HCT116 (cell line): ENCODE results near the gene GPR17. TPM values are rescaled to one million over a fixed set of nuclear protein-coding genes. Genes with fewer than 3 reads are reported as not detected.

Source experiments
- ATAC-seq: fragments of 200-7000 bp; cut with Tn5 transposase; 2 replicates; pipeline ENCODE4 v1.9.1; 2020; ENCODE audit warnings: mild to moderate bottlenecking, moderate library complexity
- BruUV-seq: library from RNA; stranded (reverse); fragments of 400-500 nt; replicated peaks from 2 replicates; lab custom pipeline; 2021; lab: Mats Ljungman, UMichigan
- CTCF ChIA-PET: fragments of 300-600 bp; sonication (Branson Sonifier 250); formaldehyde crosslinking; loops from one replicate; lab custom pipeline; 2021; ENCODE audit warnings: antibody characterized with exemption; lab: Charles Lee
- POLR2A ChIA-PET: fragments of 300-600, 350-600 bp; sonication (Branson Sonifier 250); formaldehyde crosslinking; loops from one replicate; lab custom pipeline; 2021; ENCODE audit warnings: antibody characterized with exemption; lab: Charles Lee
- RAD21 ChIA-PET, 2 experiments: fragments of 300-600 bp; sonication (Branson Sonifier 250); formaldehyde crosslinking; loops; one replicate each; lab custom pipeline; 2023; ENCODE audit warnings: low total read pairs in 2 of 2; ENCODE audit not compliant: uncharacterized antibody in 2 of 2, unreplicated experiment in 2 of 2, low non-redundant PET in 1 of 2; lab: Charles Lee
- DNase-seq: peaks from one replicate; pipeline ENCODE4 v3.0.0-alpha.2; 2010; ENCODE audit warnings: low read depth, low spot score
- H2AFZ ChIP-seq: fragments of 200-600 bp; shearing (Covaris generic), sonication (generic); 2 replicates; pipeline ENCODE4 v1.6.1; 2017; ENCODE audit warnings: low read depth, mixed run types, mixed read lengths, antibody characterized with exemption, low read length; ENCODE audit not compliant: poor library complexity, severe bottlenecking
- H3K27ac ChIP-seq: 2 replicates; pipeline ENCODE4 v1.5.1; 2012; ENCODE audit warnings: low read depth, low read length
- H3K27me3 ChIP-seq: fragments of 200-600 bp; sonication (generic); 2 replicates; pipeline ENCODE4 v1.6.1; 2016; ENCODE audit warnings: mixed run types, low read length, mixed read lengths; ENCODE audit not compliant: insufficient read depth
- H3K36me3 ChIP-seq, 2 experiments: fragments of 200-500 bp in 1 of 2; fragments of 200-600 bp in 1 of 2; sonication (Bioruptor generic) in 1 of 2; sonication (generic) in 1 of 2; 2 replicates each; pipeline versions ENCODE4 v1.5.1 to v1.6.1; 2014 to 2016; ENCODE audit warnings: low read length in 2 of 2, inconsistent platforms in 1 of 2, mixed read lengths in 1 of 2, mixed run types in 1 of 2; ENCODE audit not compliant: insufficient read depth in 2 of 2, control insufficient read depth in 1 of 2
- H3K4me1 ChIP-seq, 2 experiments: fragments of 200-600 bp in 1 of 2; sonication (generic) in 1 of 2; 2 replicates each; pipeline versions ENCODE4 v1.5.1 to v1.6.1; 2012 to 2017; ENCODE audit warnings: low read length in 2 of 2, inconsistent platforms in 1 of 2, mild to moderate bottlenecking in 1 of 2, mixed read lengths in 1 of 2, mixed run types in 1 of 2, moderate library complexity in 1 of 2; ENCODE audit not compliant: insufficient read depth in 2 of 2, control insufficient read depth in 1 of 2
- H3K4me2 ChIP-seq: fragments of 200-600 bp; sonication (generic); 2 replicates; pipeline ENCODE4 v1.6.1; 2017; ENCODE audit warnings: mixed run types, low read length, mixed read lengths
- H3K4me3 ChIP-seq, 2 experiments: fragments of 200-600 bp in 1 of 2; sonication (generic) in 1 of 2; replicated peaks in 1 of 2; 2 replicates each; pipeline ENCODE4 v1.5.1; 2011 to 2016; ENCODE audit warnings: low read length in 2 of 2, control low read depth in 1 of 2, low read depth in 1 of 2, mild to moderate bottlenecking in 1 of 2, mixed read lengths in 1 of 2, mixed run types in 1 of 2
- H3K79me2 ChIP-seq: fragments of 200-600 bp; sonication (generic); 2 replicates; pipeline ENCODE4 v1.6.1; 2017; ENCODE audit warnings: mild to moderate bottlenecking, mixed run types, low read length, moderate library complexity, mixed read lengths; ENCODE audit not compliant: insufficient read depth
- H3K9ac ChIP-seq: fragments of 200-600 bp; sonication (generic); 2 replicates; pipeline ENCODE4 v1.6.1; 2016; ENCODE audit warnings: low read length, mixed read lengths
- H3K9me2 ChIP-seq: fragments of 200-600 bp; sonication (generic), shearing (Covaris generic); 2 replicates; pipeline ENCODE4 v1.6.1; 2017; ENCODE audit warnings: mixed run types, mild to moderate bottlenecking, moderate library complexity; ENCODE audit not compliant: insufficient read depth
- H3K9me3 ChIP-seq, 2 experiments: fragments of 200-500 bp in 1 of 2; fragments of 200-600 bp in 1 of 2; sonication (Bioruptor generic) in 1 of 2; sonication (generic) in 1 of 2; 2 replicates each; pipeline ENCODE4 v1.6.1; 2014 to 2017; ENCODE audit warnings: low read length in 2 of 2, mixed read lengths in 2 of 2, inconsistent platforms in 1 of 2, low read depth in 1 of 2, mild to moderate bottlenecking in 1 of 2, mixed run types in 1 of 2, moderate library complexity in 1 of 2; ENCODE audit not compliant: control insufficient read depth in 1 of 2, insufficient read depth in 1 of 2
- H4K20me1 ChIP-seq: fragments of 200-600 bp; sonication (generic), shearing (Covaris generic); 2 replicates; pipeline ENCODE4 v1.6.1; 2017; ENCODE audit warnings: mixed run types, mild to moderate bottlenecking, moderate library complexity; ENCODE audit not compliant: insufficient read depth
- CBX3 ChIP-seq: IDR thresholded peaks from 2 replicates; pipeline ENCODE4 v1.6.1; 2012; ENCODE audit warnings: low read depth
- ELF1 ChIP-seq: IDR thresholded peaks from 2 replicates; pipeline ENCODE4 v1.6.1; 2012; ENCODE audit warnings: low read depth, borderline replicate concordance
- EZH2 ChIP-seq: fragments of 200-600 bp; sonication (generic); IDR thresholded peaks from 2 replicates; pipeline ENCODE4 v1.6.1; 2017; ENCODE audit warnings: antibody characterized with exemption, mixed run types
- POLR2A ChIP-seq: IDR thresholded peaks from 2 replicates; pipeline ENCODE4 v1.7.0; 2011; ENCODE audit warnings: borderline replicate concordance; ENCODE audit not compliant: insufficient read depth, insufficient read length; ENCODE audit errors: extremely low read depth
- RAD21 ChIP-seq: IDR thresholded peaks from 2 replicates; pipeline ENCODE4 v1.6.1; 2012; ENCODE audit warnings: low read depth, mild to moderate bottlenecking
- SRF ChIP-seq: IDR thresholded peaks from 2 replicates; pipeline ENCODE4 v1.6.1; 2012; ENCODE audit warnings: low read depth
- TCF7L2 ChIP-seq: IDR thresholded peaks from 2 replicates; pipeline ENCODE4 v1.7.0; 2011; ENCODE audit warnings: borderline replicate concordance, inconsistent platforms; ENCODE audit not compliant: insufficient read depth, insufficient read length; ENCODE audit errors: extremely low read depth
- ZFX ChIP-seq: fragments of 450-650 bp; IDR thresholded peaks from 2 replicates; pipeline ENCODE4 v1.6.1; 2017
- intact Hi-C: fragments of 100-400 bp; cut with micrococcal nuclease; formaldehyde crosslinking; loops from 2 replicates; pipeline ENCODE4 v1.10.0; 2022
- total RNA-seq: library from RNA; stranded (reverse); gene quantifications from one replicate; pipeline ENCODE4 v1.2.1, GENCODE V29; 2021; ENCODE audit not compliant: unreplicated experiment

Gene GPR17
- total RNA-seq, 1 experiment from 2014 or later: not detected

GRCh38 chr2:127681976-127682857, 36.3 kb downstream of the GPR17 start:
- no peak overlapping the region for H3K4me2 ChIP-seq
- H3K27ac ChIP-seq: no peak overlapping the region
- ATAC-seq (no peak), DNase-seq (no peak)
- no peaks in the 10 kb centered on the region for H3K36me3 ChIP-seq
- no peak overlapping the region for H3K4me3 ChIP-seq
- no peaks in the 10 kb centered on the region for H3K79me2 ChIP-seq
- H4K20me1 ChIP-seq: no peaks in the 10 kb centered on the region
- intact Hi-C loops: no loop called here
- no peaks in the 10 kb centered on the region for H3K27me3 ChIP-seq
- no peak overlapping the region for H2AFZ ChIP-seq
- no peaks in the 10 kb centered on the region for H3K9me3 ChIP-seq
- POLR2A ChIA-PET: no interaction called here
- CTCF ChIA-PET: interaction anchor here (1.2 to 1.6 kb wide), 2 partner anchors 12 to 91 kb away, joined by 3 to 4 read pairs; no protein-coding TSS in a partner anchor
- no peak for TF ChIP-seq SRF
- no peak for TF ChIP-seq CBX3
- TF ChIP-seq EZH2: no peak
- TF ChIP-seq POLR2A: no peak
- TF ChIP-seq, all 23 proteins: peak for 0
- RAD21 ChIA-PET: no interaction called here
- H3K9ac ChIP-seq: no peak overlapping the region
- H3K9me2 ChIP-seq: no peaks in the 10 kb centered on the region
- H3K4me1 ChIP-seq: no peaks in the 10 kb centered on the region
- BruUV-seq: no TSS peak

- Histone ChIP-seq H3K4me3 (no peak overlapping the region), H3K4me2 (no peak overlapping the region), H3K79me2 (no peaks in the 10 kb centered on the region), H3K27ac (no peak overlapping the region), H3K27me3 (no peaks in the 10 kb centered on the region), H3K9me3 (no peaks in the 10 kb centered on the region), H3K9ac (no peak overlapping the region), H2AFZ (no peak overlapping the region), H3K36me3 (no peaks in the 10 kb centered on the region), H3K9me2 (no peaks in the 10 kb centered on the region), H3K4me1 (no peaks in the 10 kb centered on the region), H4K20me1 (no peaks in the 10 kb centered on the region)
- CTCF ChIA-PET: interaction anchor here (1.2 to 1.6 kb wide), 2 partner anchors 11 to 92 kb away, joined by 3 to 4 read pairs; no protein-coding TSS in a partner anchor
- TF ChIP-seq ZFX (no peak), TCF7L2 (no peak), ELF1 (no peak), CBX3 (no peak), RAD21 (no peak)
- intact Hi-C loops: no loop called here
- BruUV-seq: no TSS peak
- no peak for ATAC-seq
- RAD21 ChIA-PET: no interaction called here
- no peak for DNase-seq
- POLR2A ChIA-PET: no interaction called here
These were observed 37.1 kb downstream of the GPR17 start for GRCh38 chr2:127683056-127683455.
